GM12891 (cell line): ENCODE results near the gene COL25A1.

Experiments
- POLR2A ChIP-seq: IDR thresholded peaks from 2 replicates; pipeline ENCODE4 v1.6.1; 2011; ENCODE audit warnings: low read depth, low read length, control low read depth
- POLR2AphosphoS5 ChIP-seq: IDR thresholded peaks from 2 replicates; pipeline ENCODE4 v1.6.1; 2011; ENCODE audit warnings: low read depth, low read length, control low read depth

DNA sequence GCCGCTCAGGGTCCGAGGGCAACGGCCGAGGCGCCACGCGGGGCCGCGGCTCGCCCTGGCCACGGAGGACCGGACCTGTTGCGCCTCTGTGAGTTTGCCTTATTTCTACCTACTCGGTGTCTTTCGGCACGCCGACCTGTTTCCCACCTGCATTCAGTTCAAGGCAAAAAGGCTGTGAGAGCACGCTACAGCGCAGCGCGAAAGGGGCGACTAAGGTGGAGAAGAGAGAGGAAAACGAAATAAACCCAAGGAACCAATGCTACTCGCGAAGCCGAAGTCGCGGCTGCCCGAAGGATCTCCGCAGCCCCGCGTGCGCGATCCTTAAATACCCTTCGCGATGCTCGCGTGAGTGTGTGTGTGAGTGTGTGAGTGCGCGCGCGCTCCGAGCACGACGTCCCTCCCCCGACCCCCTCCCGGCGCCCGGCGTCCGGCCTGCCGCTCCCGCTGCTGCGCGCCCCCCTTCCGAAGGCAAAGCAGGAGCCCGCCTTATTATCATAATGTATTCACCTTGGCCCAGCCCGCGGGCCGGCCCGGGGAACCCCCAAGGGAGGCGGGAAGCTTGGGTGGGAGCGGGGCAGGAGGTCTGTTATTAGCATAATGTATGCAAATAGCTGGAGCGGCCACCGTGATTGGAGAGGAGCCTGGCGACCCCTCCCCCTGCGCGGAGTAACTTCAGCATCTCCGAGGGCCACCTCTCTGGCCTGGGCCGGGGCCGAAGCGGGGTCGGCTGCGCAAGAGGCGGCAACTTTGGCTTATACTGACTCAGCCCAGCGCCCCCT lies at the start of gene COL25A1:
- TF ChIP-seq POLR2AphosphoS5 (no peak), POLR2A (no peak)
